OCI-LY7 (cell line): ENCODE data around the gene RNF32. TPM values are rescaled to one million over a fixed set of nuclear protein-coding genes. Genes with fewer than 3 reads are reported as not detected.

Source experiments
- BruUV-seq: library from RNA; stranded (reverse); fragments of 400-500 nt; replicated peaks from 2 replicates; lab custom pipeline; 2021; lab: Mats Ljungman, UMichigan
- CTCF ChIA-PET: fragments of 300-600 bp; sonication (Branson Sonifier 250); formaldehyde crosslinking; loops from one replicate; lab custom pipeline; 2022; ENCODE audit warnings: antibody characterized with exemption; ENCODE audit not compliant: unreplicated experiment; lab: Charles Lee
- POLR2A ChIA-PET: fragments of 300-600 bp; sonication (Branson Sonifier 250); formaldehyde crosslinking; loops from one replicate; lab custom pipeline; 2022; ENCODE audit warnings: antibody characterized with exemption; lab: Charles Lee
- DNase-seq: peaks from one replicate; pipeline ENCODE4 v3.0.0-alpha.2; 2015; ENCODE audit warnings: low spot score
- H2AFZ ChIP-seq: fragments of 200-600 bp; sonication (generic), shearing (Covaris generic); 2 replicates; pipeline ENCODE4 v1.6.1; 2014; ENCODE audit warnings: mild to moderate bottlenecking, antibody characterized with exemption, low read length, moderate library complexity
- H3K27ac ChIP-seq: fragments of 200-600 bp; sonication (generic); 2 replicates; pipeline ENCODE4 v1.5.1; 2014; ENCODE audit warnings: mixed run types, low read depth, mild to moderate bottlenecking, moderate library complexity, low read length, inconsistent platforms; ENCODE audit not compliant: poor library complexity, severe bottlenecking
- H3K36me3 ChIP-seq: fragments of 200-600 bp; sonication (generic); 2 replicates; pipeline ENCODE4 v1.6.1; 2014; ENCODE audit warnings: mild to moderate bottlenecking, antibody characterized with exemption, low read length, moderate library complexity, mixed read lengths; ENCODE audit not compliant: insufficient read depth
- H3K4me1 ChIP-seq: fragments of 200-600 bp; sonication (generic); 2 replicates; pipeline ENCODE4 v1.5.1; 2014; ENCODE audit warnings: mild to moderate bottlenecking, low read length; ENCODE audit not compliant: insufficient read depth, poor library complexity, severe bottlenecking
- H3K4me2 ChIP-seq: fragments of 200-600 bp; sonication (generic); 2 replicates; pipeline ENCODE4 v1.6.1; 2014; ENCODE audit warnings: mild to moderate bottlenecking, low read length
- H3K4me3 ChIP-seq: fragments of 200-600 bp; sonication (generic); 2 replicates; pipeline ENCODE4 v1.5.1; 2014; ENCODE audit warnings: mild to moderate bottlenecking, low read depth, low read length; ENCODE audit not compliant: poor library complexity, severe bottlenecking
- H3K79me2 ChIP-seq: fragments of 200-600 bp; sonication (generic); 2 replicates; pipeline ENCODE4 v1.6.1; 2016; ENCODE audit warnings: low read depth, mild to moderate bottlenecking, low read length, moderate library complexity, mixed read lengths; ENCODE audit not compliant: insufficient read depth
- H3K9me2 ChIP-seq: fragments of 200-600 bp; sonication (generic); 2 replicates; pipeline ENCODE4 v1.6.1; 2016; ENCODE audit warnings: mild to moderate bottlenecking, low read length, mixed read lengths; ENCODE audit not compliant: insufficient read depth
- H3K9me3 ChIP-seq: fragments of 200-600 bp; sonication (generic); 2 replicates; pipeline ENCODE4 v1.6.1; 2014; ENCODE audit warnings: mild to moderate bottlenecking, mixed run types, low read length, mixed read lengths
- H4K20me1 ChIP-seq: fragments of 200-600 bp; sonication (generic); 2 replicates; pipeline ENCODE4 v1.6.1; 2014; ENCODE audit warnings: mild to moderate bottlenecking, antibody characterized with exemption, low read length, moderate library complexity, mixed read lengths; ENCODE audit not compliant: insufficient read depth
- EZH2phosphoT487 ChIP-seq: fragments of 200-600 bp; sonication (generic); IDR thresholded peaks from 2 replicates; pipeline ENCODE4 v1.6.1; 2018; ENCODE audit warnings: low read depth, borderline replicate concordance, mild to moderate bottlenecking, mixed run types, antibody characterized with exemption, low read length, moderate library complexity, mixed read lengths
- intact Hi-C: fragments of 100-400 bp; cut with micrococcal nuclease; formaldehyde crosslinking; loops from one replicate; pipeline ENCODE4 v1.10.0; 2022; ENCODE audit not compliant: unreplicated experiment
- total RNA-seq, 2 experiments: library from RNA; depleted of rRNA in 1 of 2; stranded (reverse); fragments of >200 nt in 1 of 2; shearing (Covaris generic) in 1 of 2; gene quantifications; 2 replicates each; pipeline ENCODE4 v1.2.3, GENCODE V29; 2014 to 2022
- TF ChIP-seq, protein P1 (sequence below): fragments of 200-600 bp; sonication (generic); conservative IDR thresholded peaks from 2 replicates; pipeline ENCODE4 v1.5.1; 2014; ENCODE audit warnings: mild to moderate bottlenecking, antibody characterized with exemption, low read length, moderate library complexity, mixed read lengths

Gene RNF32
- total RNA-seq, 2 experiments from 2014 or later = 3.2 to 3.9 TPM

DNA sequence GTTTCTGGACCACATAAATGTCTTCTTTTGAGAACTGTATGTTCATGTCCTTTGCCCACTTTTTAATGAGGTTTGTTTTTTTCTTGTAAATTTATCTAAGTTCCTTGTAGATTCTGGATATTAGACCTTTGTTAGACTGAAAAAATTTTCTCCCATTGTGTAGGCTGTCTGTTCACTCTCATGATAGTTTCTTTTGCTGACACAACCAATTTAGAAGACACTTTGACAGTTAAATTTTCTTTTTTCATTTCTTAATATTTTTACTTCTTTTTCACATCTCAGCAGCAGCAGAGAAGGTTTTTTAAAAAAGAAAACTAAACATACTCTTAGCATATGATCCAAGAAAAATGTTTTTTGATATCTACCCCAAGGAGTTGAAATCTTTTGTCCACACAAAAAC lies 61.8 kb downstream of the RNF32 start:
- H2AFZ ChIP-seq = no peak overlapping the region
- intact Hi-C loops = no loop called here
- peaks cover 10% of the 10 kb centered on the region for H3K4me1 ChIP-seq
- DNase-seq = no peak
- no TSS peak for BruUV-seq
- H3K9me2 ChIP-seq = no peaks in the 10 kb centered on the region
- TF ChIP-seq, protein P1, sequence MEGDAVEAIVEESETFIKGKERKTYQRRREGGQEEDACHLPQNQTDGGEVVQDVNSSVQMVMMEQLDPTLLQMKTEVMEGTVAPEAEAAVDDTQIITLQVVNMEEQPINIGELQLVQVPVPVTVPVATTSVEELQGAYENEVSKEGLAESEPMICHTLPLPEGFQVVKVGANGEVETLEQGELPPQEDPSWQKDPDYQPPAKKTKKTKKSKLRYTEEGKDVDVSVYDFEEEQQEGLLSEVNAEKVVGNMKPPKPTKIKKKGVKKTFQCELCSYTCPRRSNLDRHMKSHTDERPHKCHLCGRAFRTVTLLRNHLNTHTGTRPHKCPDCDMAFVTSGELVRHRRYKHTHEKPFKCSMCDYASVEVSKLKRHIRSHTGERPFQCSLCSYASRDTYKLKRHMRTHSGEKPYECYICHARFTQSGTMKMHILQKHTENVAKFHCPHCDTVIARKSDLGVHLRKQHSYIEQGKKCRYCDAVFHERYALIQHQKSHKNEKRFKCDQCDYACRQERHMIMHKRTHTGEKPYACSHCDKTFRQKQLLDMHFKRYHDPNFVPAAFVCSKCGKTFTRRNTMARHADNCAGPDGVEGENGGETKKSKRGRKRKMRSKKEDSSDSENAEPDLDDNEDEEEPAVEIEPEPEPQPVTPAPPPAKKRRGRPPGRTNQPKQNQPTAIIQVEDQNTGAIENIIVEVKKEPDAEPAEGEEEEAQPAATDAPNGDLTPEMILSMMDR = no peak
- no peak for TF ChIP-seq EZH2phosphoT487
- no peak overlapping the region for H3K4me2 ChIP-seq
- no peak overlapping the region for H3K27ac ChIP-seq
- peaks cover 49% of the 10 kb centered on the region for H3K36me3 ChIP-seq
- no peaks in the 10 kb centered on the region for H3K79me2 ChIP-seq
- H3K4me3 ChIP-seq = no peak overlapping the region
- POLR2A ChIA-PET = no interaction called here
- H4K20me1 ChIP-seq = no peaks in the 10 kb centered on the region
- CTCF ChIA-PET = no interaction called here
- H3K9me3 ChIP-seq = 0 out of 2 replicates have a peak, but pooled peaks cover 12% of the 10 kb centered on the region

DNA sequence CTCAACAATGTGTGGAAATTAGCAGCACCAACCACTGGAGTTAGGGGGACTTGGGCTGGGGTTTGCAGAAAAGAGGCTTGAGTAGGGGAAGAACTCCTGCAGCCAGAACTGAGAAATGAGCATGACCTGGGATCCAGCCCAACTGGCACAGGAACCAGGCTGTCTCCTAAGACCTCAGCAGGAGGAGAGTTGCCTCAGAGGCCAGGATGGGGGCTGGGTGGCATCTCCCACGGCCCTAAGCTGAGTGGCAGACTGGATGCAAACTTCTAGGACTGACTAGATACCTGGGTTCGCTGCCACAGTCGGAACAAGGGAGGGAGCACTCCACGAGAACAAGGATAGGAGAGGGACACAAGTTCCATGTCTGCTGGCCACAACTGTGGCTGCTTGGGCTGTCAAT lies 62.6 kb downstream of the RNF32 start:
- BruUV-seq = no TSS peak
- Histone ChIP-seq H3K79me2 (no peaks in the 10 kb centered on the region), H3K36me3 (peaks cover 49% of the 10 kb centered on the region), H3K4me1 (peaks cover 10% of the 10 kb centered on the region), H3K9me2 (no peaks in the 10 kb centered on the region), H3K4me3 (no peak overlapping the region), H4K20me1 (no peaks in the 10 kb centered on the region), H3K4me2 (no peak overlapping the region), H2AFZ (no peak overlapping the region), H3K9me3 (0 out of 2 replicates have a peak, but pooled peaks cover 12% of the 10 kb centered on the region), H3K27ac (no peak overlapping the region)
- DNase-seq = no peak
- TF ChIP-seq EZH2phosphoT487 = no peak
- ChIA-PET CTCF (no interaction called here), POLR2A (no interaction called here)
- intact Hi-C loops = no loop called here

DNA sequence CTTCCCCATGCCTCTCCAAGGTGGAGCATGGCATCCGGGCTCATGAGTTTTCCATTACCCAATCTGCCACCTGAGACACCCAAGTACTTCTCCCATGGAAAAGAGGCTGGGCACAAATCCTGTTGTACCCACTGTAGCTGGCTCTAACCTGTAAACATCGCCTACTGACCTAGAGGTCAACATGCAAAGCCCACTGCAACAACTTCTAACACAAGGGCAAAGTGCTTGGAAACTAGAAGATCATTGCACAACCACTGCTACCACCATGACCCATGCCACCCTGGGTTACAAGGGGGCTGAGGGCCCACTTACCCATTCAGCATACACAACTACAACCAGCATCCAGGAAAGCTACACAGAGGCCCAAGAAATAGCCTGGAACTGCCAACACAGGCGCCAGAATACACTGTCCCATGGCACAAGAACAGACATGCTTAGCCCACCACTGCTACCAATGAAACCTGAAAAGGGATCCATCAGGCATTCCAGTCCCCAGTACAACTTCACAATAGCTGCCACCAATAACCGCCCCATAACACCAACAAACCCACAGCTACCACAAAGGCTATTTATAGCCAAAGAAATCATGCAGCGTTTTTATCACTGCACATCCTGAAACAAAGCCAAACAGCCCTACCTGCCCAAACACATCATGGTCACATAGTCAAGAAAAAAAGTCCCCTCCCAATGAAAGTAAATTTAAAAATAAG lies 63.4 kb downstream of the RNF32 start:
- Histone ChIP-seq H3K27ac (no peak overlapping the region), H3K4me1 (peaks cover 10% of the 10 kb centered on the region), H3K36me3 (peaks cover 44% of the 10 kb centered on the region), H2AFZ (no peak overlapping the region), H4K20me1 (no peaks in the 10 kb centered on the region), H3K9me3 (0 out of 2 replicates have a peak, but pooled peaks cover 12% of the 10 kb centered on the region), H3K9me2 (no peaks in the 10 kb centered on the region), H3K4me3 (no peak overlapping the region), H3K4me2 (no peak overlapping the region), H3K79me2 (no peaks in the 10 kb centered on the region)
- intact Hi-C loops = no loop called here
- TF ChIP-seq, protein P1 = no peak
- TF ChIP-seq EZH2phosphoT487 = no peak
- BruUV-seq = no TSS peak
- ChIA-PET CTCF (no interaction called here), POLR2A (interaction anchor here (0.7 to 1.0 kb wide), 2 partner anchors 19 to 90 kb away, joined by 3 read pairs; no protein-coding TSS in a partner anchor)
- peak; percentile 13 for DNase-seq
